GM18502 (cell line): Measurements from ENCODE around the gene AARS2.

Experiments used
- ATAC-seq: cut with Tn5 transposase; IDR thresholded peaks from one replicate; pipeline ENCODE4 v1.9.1; 2021; ENCODE audit warnings: mild to moderate bottlenecking; ENCODE audit not compliant: unreplicated experiment, poor library complexity

AARS2 gene

GRCh38 chr6:44265722-44266233 is 47.4 kb downstream of the AARS2 start:
- no peak for ATAC-seq

- peak; percentile 26 for ATAC-seq
Measured at GRCh38 chr6:44265007-44265721, 48.0 kb downstream of the AARS2 start, which contains the start of gene NFKBIE. Gene NFKBIE (minus strand): TSS chr6:44265551. CDS start chr6:44265346, 205 bp downstream.

- ATAC-seq = peak; percentile 26
Measured at GRCh38 chr6:44264154-44265006, 48.8 kb downstream of the AARS2 start.

DNA sequence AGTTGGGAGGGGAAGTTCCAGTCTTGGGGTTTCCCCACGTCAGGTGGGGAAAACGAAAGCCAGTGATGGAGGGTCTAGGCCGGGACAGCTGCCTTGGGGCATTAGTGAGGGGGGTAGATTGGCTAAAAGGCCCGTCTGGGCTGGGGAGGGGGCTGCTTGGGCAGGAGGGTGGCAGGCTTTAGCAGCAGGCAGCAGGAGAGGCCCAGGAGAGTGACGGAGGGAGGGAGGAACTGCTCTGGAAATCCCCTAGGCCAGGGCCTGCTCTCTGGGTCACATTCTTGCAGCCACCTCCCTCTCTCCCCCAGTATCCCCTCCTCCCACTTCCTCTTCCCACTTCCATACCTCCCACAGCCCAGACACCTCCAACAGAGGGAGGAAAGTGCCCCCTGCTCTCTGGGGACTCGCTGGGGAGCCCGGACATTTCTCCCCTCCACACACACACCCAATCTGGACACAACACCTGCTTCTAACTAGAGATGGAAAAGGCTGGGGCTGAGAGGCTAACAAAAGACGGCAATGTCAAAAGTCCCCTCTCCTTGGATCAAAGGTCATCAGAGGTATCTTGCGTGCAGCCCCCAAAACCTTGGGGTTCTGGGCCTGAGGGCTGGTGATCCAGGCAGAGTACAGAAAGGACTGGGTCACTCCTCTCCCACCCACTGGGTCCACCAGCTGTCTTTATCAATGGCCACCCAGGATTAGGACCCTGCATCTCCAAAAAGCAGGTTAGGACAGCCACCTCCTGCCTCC is 49.6 kb downstream of the AARS2 start:
- no peak for ATAC-seq

DNA sequence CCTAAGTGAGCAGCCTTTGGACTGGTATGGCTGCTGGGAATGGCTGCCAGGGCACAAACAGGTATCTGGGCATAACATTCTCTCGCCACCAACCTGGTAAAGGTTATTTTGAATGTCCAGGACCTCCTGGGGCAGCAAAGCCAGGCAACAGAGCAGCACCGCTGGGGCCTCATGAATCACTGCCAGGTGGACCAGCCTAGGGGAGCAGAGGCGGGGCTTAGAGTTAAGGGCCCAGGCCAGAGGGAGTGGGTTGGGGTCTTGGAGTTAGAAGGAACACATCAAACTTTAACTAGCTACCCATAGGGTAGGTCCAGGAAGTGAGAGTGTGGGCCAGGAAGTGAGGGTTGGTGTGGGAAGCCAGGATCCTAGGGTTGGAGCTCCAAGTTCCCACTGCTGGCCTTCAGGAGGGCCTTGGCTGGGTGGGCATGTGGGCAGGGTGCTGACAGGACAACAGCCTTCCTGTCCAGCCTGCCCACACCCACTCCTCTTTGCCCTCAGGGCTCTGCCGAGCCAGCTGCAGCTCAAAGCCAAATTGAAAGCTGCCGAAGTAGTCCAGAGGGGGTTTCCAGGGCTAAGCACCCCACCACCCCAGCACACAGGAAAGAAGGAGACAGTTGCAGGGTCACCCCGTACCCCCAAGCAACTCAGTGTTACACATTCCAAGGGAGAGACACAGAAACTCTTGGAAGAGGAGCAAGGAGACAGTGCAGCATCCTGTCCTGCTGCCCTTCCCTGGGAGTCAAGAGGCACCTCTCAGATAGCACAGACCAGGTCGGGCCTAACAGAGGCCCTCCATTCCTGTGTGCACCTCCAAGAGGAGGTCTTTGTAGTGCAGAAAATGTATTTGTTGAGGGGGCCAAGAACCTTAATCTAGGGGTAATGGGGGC is 50.4 kb downstream of the AARS2 start:
- ATAC-seq = no peak

- no peak for ATAC-seq
Measured at GRCh38 chr6:44261581-44261980, 51.6 kb downstream of the AARS2 start.

- ATAC-seq = no peak
Measured at GRCh38 chr6:44260451-44261297, 52.5 kb downstream of the AARS2 start.

GRCh38 chr6:44260011-44260410 is 53.1 kb downstream of the AARS2 start:
- no peak for ATAC-seq

- no peak for ATAC-seq
Measured at GRCh38 chr6:44258921-44259320, 54.2 kb downstream of the AARS2 start.

DNA sequence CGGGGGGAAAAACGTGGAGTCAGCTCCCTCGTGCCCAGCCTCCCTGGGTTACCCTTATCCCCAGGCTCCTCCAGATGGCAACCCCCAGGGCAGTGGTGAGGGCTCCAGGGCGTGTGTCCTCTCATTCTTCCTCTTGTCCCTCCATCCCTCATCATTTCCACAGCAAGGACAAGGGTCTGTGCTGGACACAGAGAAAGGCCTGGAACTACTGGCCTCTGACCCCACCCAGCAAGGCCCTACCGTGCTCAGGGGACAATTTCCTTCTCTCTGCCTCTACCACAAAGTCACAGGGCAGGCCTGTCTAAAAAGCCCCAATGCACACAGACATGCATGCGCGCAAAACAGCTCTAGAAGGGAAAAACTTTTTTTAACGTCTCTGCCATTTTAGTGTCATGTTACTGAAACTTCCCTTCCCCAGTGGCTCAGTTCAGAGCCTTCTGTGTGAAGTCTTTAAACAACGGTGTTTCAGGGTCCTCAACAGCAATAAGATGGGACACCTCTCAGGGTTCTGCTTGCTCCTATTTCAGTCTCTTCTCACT is 54.8 kb downstream of the AARS2 start:
- ATAC-seq = no peak

GRCh38 chr6:44257753-44258324 is 55.3 kb downstream of the AARS2 start:
- ATAC-seq = peak; percentile 13

GRCh38 chr6:44257025-44257752 is 56.0 kb downstream of the AARS2 start, which contains the start of gene SLC35B2:
Gene SLC35B2 (minus strand): TSS chr6:44257528. CDS start chr6:44257410, 118 bp downstream.
- peak; percentile 50 for ATAC-seq

GRCh38 chr6:44256775-44257024 is 56.4 kb downstream of the AARS2 start:
- no peak for ATAC-seq

DNA sequence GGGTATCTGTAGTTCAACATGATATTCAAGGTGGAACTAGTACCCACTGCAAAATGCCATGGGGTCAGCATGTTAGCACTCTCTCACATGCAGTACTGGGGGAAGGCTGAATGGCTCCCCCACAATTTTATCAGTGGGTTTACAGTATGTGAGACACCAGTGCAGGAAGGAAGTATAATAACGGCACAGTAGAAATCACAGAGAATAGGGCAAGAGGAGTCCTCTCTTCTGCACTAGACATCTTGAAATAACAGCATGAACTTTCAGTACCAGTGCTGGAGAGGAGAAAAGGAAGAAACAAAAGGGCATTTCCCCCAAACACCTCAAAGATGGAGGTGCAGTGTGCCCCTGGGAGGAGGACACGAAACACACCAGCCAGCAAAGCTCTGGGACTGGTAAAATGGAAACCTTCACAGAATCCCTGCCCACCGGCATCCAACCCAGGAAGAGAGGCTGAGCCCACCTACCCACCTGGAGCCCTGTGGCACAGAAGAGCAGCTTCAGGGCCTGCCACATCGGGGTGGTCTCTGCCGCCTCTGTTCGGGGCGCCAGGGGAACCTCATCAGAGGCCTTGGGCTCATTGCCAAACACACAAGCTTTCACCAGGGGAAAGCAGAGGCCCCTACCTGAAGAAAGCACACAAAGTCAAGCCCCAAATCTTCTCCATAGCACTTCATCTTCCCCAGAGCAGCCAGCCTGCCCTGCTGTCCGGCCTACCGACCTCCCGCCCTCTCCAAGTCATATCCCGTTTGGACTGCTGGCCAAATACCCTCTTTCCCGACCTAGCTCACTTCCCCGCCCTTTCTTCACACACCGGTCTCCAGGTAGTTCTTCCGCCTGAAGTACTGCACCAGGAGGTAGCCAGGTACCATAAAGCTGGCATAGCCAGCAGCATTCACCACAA is 57.0 kb downstream of the AARS2 start:
- ATAC-seq = no peak

DNA sequence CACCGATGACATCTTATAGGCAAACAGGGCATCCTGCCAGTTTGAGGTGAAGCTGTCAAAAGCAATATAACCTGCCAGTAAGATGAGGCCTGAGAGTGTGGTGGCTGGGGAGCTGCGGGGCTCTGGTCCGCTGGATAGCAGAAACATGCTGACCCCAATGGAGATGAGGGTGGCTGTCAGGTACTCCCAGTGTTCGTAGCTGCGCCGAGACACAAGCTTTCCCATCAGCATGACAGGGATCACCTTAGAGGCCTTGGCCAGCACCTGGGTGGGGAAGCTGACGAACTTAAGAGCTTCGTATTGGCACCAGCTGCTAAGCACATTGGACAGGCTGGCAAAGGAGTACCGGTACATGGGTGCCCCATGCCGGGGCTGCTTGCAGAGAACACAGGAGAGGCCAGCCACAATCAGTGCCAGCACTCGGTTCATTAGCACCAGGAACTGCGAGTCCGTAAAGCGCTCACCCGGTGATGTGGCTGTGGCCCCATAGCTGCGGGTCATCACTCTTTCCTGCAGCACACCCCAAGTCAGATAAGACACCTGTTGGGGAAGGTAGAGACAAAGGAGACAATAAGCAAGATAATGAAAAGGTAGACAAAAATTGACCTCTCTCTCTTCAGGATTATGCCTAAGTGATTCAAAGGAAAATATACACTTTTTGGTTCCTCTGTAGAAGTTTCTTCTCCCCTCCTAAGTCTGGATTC is 57.9 kb downstream of the AARS2 start:
- no peak for ATAC-seq
